ENCODE measurements around the gene OR5A2.

DNA sequence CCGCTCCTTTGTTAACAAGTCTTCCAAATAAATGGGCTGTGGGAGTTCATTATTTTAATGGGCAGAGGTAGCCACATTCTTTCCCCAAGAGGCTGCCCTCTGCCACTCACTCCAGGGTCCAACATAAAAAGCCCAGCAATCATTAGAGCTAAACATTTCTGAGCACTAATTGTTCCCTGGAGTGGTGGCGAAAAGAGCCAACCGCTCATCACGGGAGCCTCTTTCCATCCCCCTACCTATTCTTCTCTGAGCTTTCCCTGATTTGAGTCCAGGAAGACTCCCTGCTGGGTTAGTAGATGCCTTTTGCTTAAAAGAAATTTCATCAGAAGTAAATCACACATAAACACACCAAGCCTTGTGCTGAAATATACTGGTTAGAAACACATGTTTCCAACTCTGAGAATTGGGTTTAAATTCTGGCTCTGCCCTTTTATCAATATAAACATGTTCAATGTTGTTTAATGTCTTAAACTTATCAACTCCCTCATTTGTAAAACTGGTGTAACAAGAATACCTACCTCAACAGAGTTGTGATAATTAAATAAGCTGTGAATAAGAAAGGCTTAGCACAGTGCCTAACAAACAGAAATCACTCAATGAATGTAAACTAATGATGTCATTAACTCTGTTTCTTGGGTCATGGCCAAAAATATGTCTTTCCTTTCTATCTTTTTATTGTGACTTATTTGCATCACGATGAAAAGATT, at the start of gene OR5A2:
- TF ChIP-seq MAFK (IDR thresholded peaks at IDR 0.05; ENCODE audit: partially characterized antibody), result no peak
- TF ChIP-seq, protein P1, sequence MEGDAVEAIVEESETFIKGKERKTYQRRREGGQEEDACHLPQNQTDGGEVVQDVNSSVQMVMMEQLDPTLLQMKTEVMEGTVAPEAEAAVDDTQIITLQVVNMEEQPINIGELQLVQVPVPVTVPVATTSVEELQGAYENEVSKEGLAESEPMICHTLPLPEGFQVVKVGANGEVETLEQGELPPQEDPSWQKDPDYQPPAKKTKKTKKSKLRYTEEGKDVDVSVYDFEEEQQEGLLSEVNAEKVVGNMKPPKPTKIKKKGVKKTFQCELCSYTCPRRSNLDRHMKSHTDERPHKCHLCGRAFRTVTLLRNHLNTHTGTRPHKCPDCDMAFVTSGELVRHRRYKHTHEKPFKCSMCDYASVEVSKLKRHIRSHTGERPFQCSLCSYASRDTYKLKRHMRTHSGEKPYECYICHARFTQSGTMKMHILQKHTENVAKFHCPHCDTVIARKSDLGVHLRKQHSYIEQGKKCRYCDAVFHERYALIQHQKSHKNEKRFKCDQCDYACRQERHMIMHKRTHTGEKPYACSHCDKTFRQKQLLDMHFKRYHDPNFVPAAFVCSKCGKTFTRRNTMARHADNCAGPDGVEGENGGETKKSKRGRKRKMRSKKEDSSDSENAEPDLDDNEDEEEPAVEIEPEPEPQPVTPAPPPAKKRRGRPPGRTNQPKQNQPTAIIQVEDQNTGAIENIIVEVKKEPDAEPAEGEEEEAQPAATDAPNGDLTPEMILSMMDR (IDR thresholded peaks at IDR 0.05), result no peak
- TF ChIP-seq SMC3 (IDR thresholded peaks at IDR 0.05), result no peak
- no peak for TF ChIP-seq MAX (IDR thresholded peaks at IDR 0.05)
- TF ChIP-seq HOXA7 (CRISPR knock-in tag; IDR thresholded peaks at IDR 0.05), result no peak
- TF ChIP-seq MYC (IDR thresholded peaks at IDR 0.05; ENCODE audit: borderline replicate concordance, low read length), result no peak
- TF ChIP-seq EP300 (IDR thresholded peaks at IDR 0.05), result no peak
- no peak for TF ChIP-seq ESRRA (IDR thresholded peaks at IDR 0.05; ENCODE audit: borderline replicate concordance, low read length)
- no peak for TF ChIP-seq NR3C1 (IDR thresholded peaks at IDR 0.05)

Data from A549 (cell line).